Right lobe of liver (tissue), 6 donors: Measurements from ENCODE around the gene TM9SF3. TPM values are rescaled to one million over a fixed set of nuclear protein-coding genes. Genes with fewer than 3 reads are reported as not detected.

Experiments used
- ATAC-seq, 4 donors: fragments of 200-7000 bp; cut with Tn5 transposase; one replicate each; pipeline ENCODE4 v1.9.1; 2020; ENCODE audit warnings: mild to moderate bottlenecking in 4 of 4, moderate library complexity in 4 of 4
- DNase-seq, 3 donors: peaks; one replicate each; pipeline ENCODE4 v3.0.0-alpha.2; 2020
- H3K27ac ChIP-seq, 3 donors: fragments of 200-600 bp; one replicate each; pipeline ENCODE4 v1.8.0; 2022
- H3K27me3 ChIP-seq, 2 donors: fragments of 200-600 bp; one replicate each; pipeline ENCODE4 v1.8.0; 2022
- H3K36me3 ChIP-seq, 4 donors: fragments of 200-600 bp; sonication (generic) in 1 of 4; one replicate each; pipeline versions ENCODE4 v1.5.1 to v1.8.0; 2017 to 2022; ENCODE audit warnings: control low read depth in 1 of 4
- H3K4me1 ChIP-seq, 4 donors: fragments of 200-600 bp; sonication (generic) in 1 of 4; one replicate each; pipeline versions ENCODE4 v1.5.1 to v1.8.0; 2017 to 2022; ENCODE audit warnings: control low read depth in 1 of 4
- H3K4me3 ChIP-seq, 3 donors: fragments of 200-600 bp; one replicate each; pipeline ENCODE4 v1.8.0; 2022
- H3K9me3 ChIP-seq, 4 donors: fragments of 200-600 bp; sonication (generic) in 1 of 4; one replicate each; pipeline versions ENCODE4 v1.5.1 to v1.8.0; 2017 to 2022; ENCODE audit warnings: control low read depth in 1 of 4
- CTCF ChIP-seq, 4 donors: fragments of 200-600 bp in 3 of 4; fragments of 450-650 bp in 1 of 4; IDR thresholded peaks; one replicate each; pipeline versions ENCODE4 v1.5.1 to v1.8.0; 2016 to 2022; ENCODE audit warnings: antibody characterized with exemption in 4 of 4, mild to moderate bottlenecking in 2 of 4
- POLR2A ChIP-seq: fragments of 450-650 bp; IDR thresholded peaks from one replicate; pipeline ENCODE4 v1.6.1; 2017; ENCODE audit warnings: antibody characterized with exemption, mild to moderate bottlenecking
- WGBS: methylation state at CpG from one replicate; pipeline ENCODE4 v1.1.6; 2018; ENCODE audit warnings: low coverage, low lambda C conversion rate; ENCODE audit not compliant: insufficient coverage; ENCODE audit errors: missing lambda C conversion rate; 5-methylcytosine and 5-hydroxymethylcytosine counted together
- intact Hi-C, 2 donors: fragments of 100-400 bp; cut with DNase I; formaldehyde crosslinking; loops; one replicate each; pipeline versions ENCODE4 v1.11.2 to v1.14.1; 2022
- long read RNA-seq: library from polyadenylated mRNA; unstranded; transcript quantifications from one replicate; pipeline ENCODE4 v2.0.0, GENCODE V29; 2019
- total RNA-seq, 6 experiments: library from RNA; depleted of rRNA in 2 of 6; stranded (reverse); fragments of >200 nt in 2 of 6; fragmentation: NEBNext Ultra II Directional in 3 of 6; extraction: Animal tissue kit (Norgen Biotek cat#: 25700) in 3 of 6; gene quantifications; one replicate each; pipeline versions ENCODE4 v1.1.0 to v1.2.4, GENCODE V29; 2016 to 2023
- donor health status: DM: no; HTN: yes; CAD: no.
- donor health status: DM: no; HTN: no; CAD: no.
- donor health status: DM: no; HTN: no; CAD: no.
- donor health status: DM: no; HTN: yes; CAD: no.
- donor health status: DM: no; HTN: yes; CAD: no.

Gene TM9SF3
- total RNA-seq = 10 to 100 TPM; 45.0 to 96.6 (median 71.8) TPM
- long read RNA-seq, partial matches to known transcripts = 1 of 1 reads
- long read RNA-seq, other reads (novel, unspliced or antisense) = 0 of 1 reads

GRCh38 chr10:96586419-96587263, at the start of gene TM9SF3:
Gene TM9SF3, minus strand, starts transcription at chr10:96587012. Its CDS starts 177 bp downstream, at chr10:96586835.
- 0% methylated on average over 2 of the region's 107 CpGs for WGBS
- Histone ChIP-seq H3K36me3 (no peaks in the 10 kb centered on the region), H3K4me3 (peak within 1 kb of the TSS; percentile 84 to 91 (median 86)), H3K4me1 (peaks cover 0 to 43% (median 16%) of the 10 kb centered on the region in 4 donors), H3K27me3 (no peaks in the 10 kb centered on the region), H3K9me3 (no peaks in the 10 kb centered on the region), H3K27ac (peak within 1 kb of the TSS; percentile 84 to 98 (median 93))
- DNase-seq (peak; percentile 95 to 96 (median 96)), ATAC-seq (peak; percentile 75 to 91 (median 87))
- intact Hi-C loops = no loop called here
- TF ChIP-seq POLR2A (peak; percentile 97), CTCF (IDR thresholded peaks at IDR 0.05) (peak in 3 of 4 donors; percentile 5 to 8 (median 8))

GRCh38 chr10:96636551-96636950, 49.7 kb upstream of the TM9SF3 start:
- no peaks in the 10 kb centered on the region for H3K27me3 ChIP-seq
- DNase-seq = peak in 1 of 3 donors; percentile 6
- 18% methylated on average over 1 of the region's 1 CpG for WGBS
- peaks cover 0 to 39% (median 17%) of the 10 kb centered on the region in 4 donors for H3K4me1 ChIP-seq
- intact Hi-C loops = no loop called here
- H3K27ac ChIP-seq = peak overlapping the region in 2 of 3 donors; percentile 37 to 68
- peaks cover 0 to 4% (median under 1%) of the 10 kb centered on the region in 4 donors for H3K36me3 ChIP-seq
- H3K4me3 ChIP-seq = no peak overlapping the region
- ATAC-seq = peak in 2 of 4 donors; percentile 7 to 20
- H3K9me3 ChIP-seq = no peaks in the 10 kb centered on the region
- no peak for TF ChIP-seq POLR2A
- no peak for TF ChIP-seq CTCF (IDR thresholded peaks at IDR 0.05)

GRCh38 chr10:96632974-96633710, 46.3 kb upstream of the TM9SF3 start:
- Histone ChIP-seq H3K9me3 (no peaks in the 10 kb centered on the region), H3K27me3 (no peaks in the 10 kb centered on the region), H3K36me3 (peaks cover 0 to 28% (median under 1%) of the 10 kb centered on the region in 4 donors), H3K27ac (no peak overlapping the region), H3K4me3 (no peak overlapping the region), H3K4me1 (peaks cover 0 to 24% (median 10%) of the 10 kb centered on the region in 4 donors)
- intact Hi-C loops = no loop called here
- no peak for TF ChIP-seq POLR2A
- no peak for TF ChIP-seq CTCF (IDR thresholded peaks at IDR 0.05)
- WGBS = 76% methylated on average over 3 of the region's 4 CpGs
- no peak for ATAC-seq
- DNase-seq = no peak

GRCh38 chr10:96627292-96627691, 40.5 kb upstream of the TM9SF3 start:
- no peaks in the 10 kb centered on the region for H3K27me3 ChIP-seq
- TF ChIP-seq POLR2A = no peak
- TF ChIP-seq CTCF (IDR thresholded peaks at IDR 0.05) = no peak
- no peaks in the 10 kb centered on the region for H3K4me1 ChIP-seq
- DNase-seq = no peak
- H3K4me3 ChIP-seq = no peak overlapping the region
- ATAC-seq = no peak
- 82% methylated on average over 1 of the region's 1 CpG for WGBS
- intact Hi-C loops = no loop called here
- H3K36me3 ChIP-seq = peaks cover 0 to 82% (median 22%) of the 10 kb centered on the region in 4 donors
- no peak overlapping the region for H3K27ac ChIP-seq
- no peaks in the 10 kb centered on the region for H3K9me3 ChIP-seq
